Loucy (cell line): ENCODE data around the gene SCN5A.

Source experiments
- CTCF ChIP-seq: fragments of 200-600 bp; sonication (generic); conservative IDR thresholded peaks from 2 replicates; pipeline ENCODE4 v1.5.1; 2014; ENCODE audit warnings: mild to moderate bottlenecking, antibody characterized with exemption, low read length
- EZH2phosphoT487 ChIP-seq: fragments of 200-600 bp; IDR thresholded peaks from 2 replicates; pipeline ENCODE4 v1.6.1; 2018; ENCODE audit warnings: antibody characterized with exemption, mild to moderate bottlenecking, moderate library complexity, borderline replicate concordance

GRCh38 chr3:38555149-38555840, 94.2 kb downstream of the SCN5A start:
- TF ChIP-seq CTCF, result no peak
- no peak for TF ChIP-seq EZH2phosphoT487
